Activated CD4-positive, alpha-beta T cell treated with anti-CD3 and anti-CD28 coated beads, Interleukin-2, amount 50 U/mL, for 24 hours (primary cell): ENCODE measurements around the gene FAM24B.
"Not testable (repeated sequence)": the region's sequence is repeated elsewhere in the genome, so short reads cannot be mapped to it uniquely, and the experiment has no call there.

Experiments used
- DNase-seq, 2 donors: peaks; one replicate each; pipeline ENCODE4 v3.0.0-alpha.2; 2020; ENCODE audit warnings: low read depth in 1 of 2, low spot score in 1 of 2

FAM24B gene

GRCh38 chr10:122859527-122859926 lies 19.9 kb downstream of the FAM24B start:
- DNase-seq: no peak

- not testable (repeated sequence) for DNase-seq
These were observed 21.3 kb downstream of the FAM24B start for GRCh38 chr10:122858042-122858441.

GRCh38 chr10:122856902-122857301 lies 22.5 kb downstream of the FAM24B start:
- no peak for DNase-seq

GRCh38 chr10:122855745-122856144 lies 23.6 kb downstream of the FAM24B start:
- no peak for DNase-seq

- no peak for DNase-seq
These were observed 24.7 kb downstream of the FAM24B start for GRCh38 chr10:122854648-122855047.

GRCh38 chr10:122853665-122854313 lies 25.6 kb downstream of the FAM24B start:
- DNase-seq: no peak

- no peak for DNase-seq
These were observed 27.1 kb downstream of the FAM24B start for GRCh38 chr10:122852261-122852660.

GRCh38 chr10:122850705-122851640 lies 28.4 kb downstream of the FAM24B start:
- no peak for DNase-seq

- DNase-seq: no peak
These were observed 29.3 kb downstream of the FAM24B start for GRCh38 chr10:122849900-122850605.

- no peak for DNase-seq
These were observed 30.3 kb downstream of the FAM24B start for GRCh38 chr10:122849090-122849489.

- DNase-seq: no peak
These were observed 31.4 kb downstream of the FAM24B start for GRCh38 chr10:122847782-122848604.

- DNase-seq: no peak
These were observed 33.5 kb downstream of the FAM24B start, which contains the start of gene CUZD1 for GRCh38 chr10:122845783-122846332. Gene CUZD1, minus strand, starts transcription at chr10:122845857. Its CDS starts 14 bp downstream, at chr10:122845843.

- no peak for DNase-seq
These were observed 35.2 kb downstream of the FAM24B start for GRCh38 chr10:122844146-122844545.

- no peak for DNase-seq
These were observed 37.8 kb downstream of the FAM24B start for GRCh38 chr10:122841569-122841968.

- no peak for DNase-seq
These were observed 39.9 kb downstream of the FAM24B start for GRCh38 chr10:122839505-122839904.

- no peak for DNase-seq
These were observed 40.5 kb downstream of the FAM24B start for GRCh38 chr10:122838880-122839279.

- DNase-seq: no peak
These were observed 43.5 kb downstream of the FAM24B start for GRCh38 chr10:122835908-122836307.

GRCh38 chr10:122830965-122831353 lies 48.4 kb downstream of the FAM24B start:
- DNase-seq: no peak

- no peak for DNase-seq
These were observed 49.0 kb downstream of the FAM24B start for GRCh38 chr10:122830273-122830964.

- no peak for DNase-seq
These were observed 49.9 kb downstream of the FAM24B start for GRCh38 chr10:122829454-122829853.
